Measurements from ENCODE around the gene NLRP8. TPM values are rescaled to one million over a fixed set of nuclear protein-coding genes. Genes with fewer than 3 reads are reported as not detected.
"Not testable (repeated sequence)": the region's sequence is repeated elsewhere in the genome, so short reads cannot be mapped to it uniquely, and the experiment has no call there.

Gene NLRP8
- total and polyA plus RNA-seq, 7 donors = not detected

DNA sequence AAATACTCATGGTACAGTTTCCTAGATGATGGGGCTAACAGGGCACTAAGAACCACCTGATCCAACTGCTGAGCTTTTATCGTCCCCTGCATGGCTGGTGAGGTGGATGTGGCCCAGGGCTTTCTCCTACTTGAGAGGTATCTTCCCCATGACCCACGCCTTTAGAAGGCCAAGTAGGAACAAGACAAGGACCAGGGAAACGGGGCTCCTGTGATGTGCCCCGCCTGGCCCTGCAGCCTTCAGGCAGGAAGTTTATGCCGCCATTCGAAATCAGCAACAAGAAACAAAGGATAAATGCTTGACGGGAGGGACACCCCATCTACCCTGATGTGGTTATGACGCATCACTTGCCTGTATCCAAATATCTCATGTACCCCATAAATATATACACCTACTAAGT lies 19.6 kb upstream of the NLRP8 start:
- intact Hi-C loops (cut with DNase I) = no loop called here
- Histone ChIP-seq H3K4me3 (no peak overlapping the region), H3K4me1 (no peaks in the 10 kb centered on the region), H3K9me3 (peaks cover 0 to 6% (median 0%) of the 10 kb centered on the region in 4 donors), H3K27me3 (no peaks in the 10 kb centered on the region), H3K36me3 (no peaks in the 10 kb centered on the region), H3K27ac (no peak overlapping the region)
- 76 to 79% methylated on average over 8 of the region's 8 CpGs for WGBS, 2 donors
- DNase-seq = no peak
- no peak for TF ChIP-seq CTCF (IDR thresholded peaks at IDR 0.05)
- no peak for TF ChIP-seq POLR2A (IDR thresholded peaks at IDR 0.05)
- TF ChIP-seq EP300 (IDR thresholded peaks at IDR 0.05) = no peak
- no peak for TF ChIP-seq POLR2AphosphoS5 (IDR thresholded peaks at IDR 0.05)

GRCh38 chr19:55929258-55929657 lies 18.4 kb upstream of the NLRP8 start:
- intact Hi-C loops (cut with DNase I); H3K4me3 ChIP-seq; H3K9me3 ChIP-seq; DNase-seq; H3K27ac ChIP-seq; H3K4me1 ChIP-seq; H3K27me3 ChIP-seq; H3K36me3 ChIP-seq: not testable (repeated sequence)
- 86 to 94% methylated on average over 5 of the region's 5 CpGs for WGBS, 2 donors

DNA sequence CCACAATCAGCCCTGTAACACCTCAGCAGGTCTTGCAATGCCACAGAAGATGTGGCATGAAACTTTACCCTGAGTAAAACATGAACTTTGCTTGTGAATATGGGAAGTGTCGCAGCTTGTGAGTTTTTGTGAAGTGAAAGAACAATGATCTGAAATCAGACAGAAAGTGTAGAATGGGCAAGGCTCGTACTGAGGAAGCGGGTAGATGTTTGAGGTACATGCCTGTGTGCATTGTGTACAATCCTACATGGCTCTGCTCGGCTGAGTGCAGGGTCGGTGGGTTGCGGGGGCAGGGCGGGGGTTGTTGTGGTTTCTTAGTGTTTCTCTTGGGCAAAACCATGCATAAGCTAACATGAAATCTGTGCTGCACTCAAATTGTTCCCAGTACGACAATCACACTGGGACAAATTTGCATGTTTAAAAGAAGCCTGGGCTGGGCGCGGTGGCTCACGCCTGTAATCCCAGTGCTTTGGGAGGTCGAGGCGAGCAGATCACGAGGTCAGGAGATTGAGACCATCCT lies 16.6 kb upstream of the NLRP8 start:
- Histone ChIP-seq H3K27ac (no peak overlapping the region), H3K36me3 (no peaks in the 10 kb centered on the region), H3K4me1 (no peaks in the 10 kb centered on the region), H3K4me3 (no peak overlapping the region), H3K27me3 (no peaks in the 10 kb centered on the region), H3K9me3 (no peaks in the 10 kb centered on the region)
- WGBS, 2 donors = 73 to 86% methylated on average over 14 of the region's 14 CpGs
- DNase-seq = no peak
- TF ChIP-seq CTCF (IDR thresholded peaks at IDR 0.05) (no peak), EP300 (IDR thresholded peaks at IDR 0.05) (no peak), POLR2A (IDR thresholded peaks at IDR 0.05) (no peak), POLR2AphosphoS5 (IDR thresholded peaks at IDR 0.05) (no peak)
- intact Hi-C loops (cut with DNase I) = no loop called here

DNA sequence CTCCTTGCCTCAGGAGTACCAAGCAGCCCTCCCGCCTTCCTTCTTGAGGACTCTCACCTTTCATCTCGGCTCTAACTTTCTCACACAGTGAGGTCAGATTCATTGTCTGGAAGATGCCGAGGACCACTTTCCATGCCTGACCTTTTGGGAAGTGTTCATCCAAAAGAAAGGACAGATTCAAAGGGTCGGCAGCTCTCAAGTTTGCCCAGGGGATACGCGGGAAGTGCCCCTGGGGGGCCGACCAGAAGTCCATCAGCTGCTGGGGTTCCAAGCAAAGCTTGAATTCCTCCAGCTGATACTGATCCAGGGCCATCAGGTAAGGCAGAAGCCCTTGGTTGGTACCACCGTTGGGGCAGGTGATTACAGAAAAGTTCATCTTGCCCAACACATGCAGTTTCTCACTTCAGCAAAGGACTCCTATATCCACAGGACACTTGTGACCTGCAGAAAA lies 15.7 kb upstream of the NLRP8 start, which contains the start of gene NLRP13:
Gene NLRP13, minus strand, starts transcription at position 401 of the 451 bp plus-strand sequence. Its CDS starts 25 bp downstream, at position 376.
- 86 to 88% methylated on average over 8 of the region's 8 CpGs for WGBS, 2 donors
- no peak for TF ChIP-seq EP300 (IDR thresholded peaks at IDR 0.05)
- no peak for DNase-seq
- Histone ChIP-seq H3K36me3 (no peaks in the 10 kb centered on the region), H3K27me3 (no peaks in the 10 kb centered on the region), H3K4me3 (no peak within 1 kb of the TSS), H3K4me1 (no peaks in the 10 kb centered on the region), H3K27ac (no peak within 1 kb of the TSS), H3K9me3 (no peaks in the 10 kb centered on the region)
- intact Hi-C loops (cut with DNase I) = no loop called here

DNA sequence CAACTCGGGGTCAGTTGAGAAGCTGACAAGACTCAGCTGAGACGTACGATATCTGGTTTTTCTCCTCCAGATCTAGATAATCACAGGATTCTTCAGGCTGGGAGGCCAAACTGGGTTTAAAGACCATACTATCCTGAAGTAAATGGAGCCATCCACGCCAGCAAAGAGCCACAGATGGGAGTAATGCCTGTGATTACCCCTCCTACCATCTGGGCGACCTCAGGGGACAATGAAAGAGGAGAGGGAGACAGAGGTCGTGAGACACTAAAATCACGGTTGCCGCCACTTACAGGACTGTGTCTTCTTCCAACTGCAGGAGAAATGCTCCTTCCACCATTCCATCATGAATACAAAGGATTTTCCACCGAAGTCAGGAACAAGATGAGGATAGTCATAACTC lies 12.4 kb upstream of the NLRP8 start:
- no peaks in the 10 kb centered on the region for H3K36me3 ChIP-seq
- intact Hi-C loops (cut with DNase I) = no loop called here
- H3K9me3 ChIP-seq = peaks cover 0 to 3% (median 0%) of the 10 kb centered on the region in 4 donors
- H3K27ac ChIP-seq = no peak overlapping the region
- no peaks in the 10 kb centered on the region for H3K27me3 ChIP-seq
- no peak overlapping the region for H3K4me3 ChIP-seq
- 77 to 80% methylated on average over 9 of the region's 9 CpGs for WGBS, 2 donors
- H3K4me1 ChIP-seq = no peaks in the 10 kb centered on the region
- TF ChIP-seq POLR2AphosphoS5 (IDR thresholded peaks at IDR 0.05) = no peak
- TF ChIP-seq POLR2A (IDR thresholded peaks at IDR 0.05) = no peak
- TF ChIP-seq CTCF (IDR thresholded peaks at IDR 0.05) = no peak
- TF ChIP-seq EP300 (IDR thresholded peaks at IDR 0.05) = no peak
- no peak for DNase-seq

DNA sequence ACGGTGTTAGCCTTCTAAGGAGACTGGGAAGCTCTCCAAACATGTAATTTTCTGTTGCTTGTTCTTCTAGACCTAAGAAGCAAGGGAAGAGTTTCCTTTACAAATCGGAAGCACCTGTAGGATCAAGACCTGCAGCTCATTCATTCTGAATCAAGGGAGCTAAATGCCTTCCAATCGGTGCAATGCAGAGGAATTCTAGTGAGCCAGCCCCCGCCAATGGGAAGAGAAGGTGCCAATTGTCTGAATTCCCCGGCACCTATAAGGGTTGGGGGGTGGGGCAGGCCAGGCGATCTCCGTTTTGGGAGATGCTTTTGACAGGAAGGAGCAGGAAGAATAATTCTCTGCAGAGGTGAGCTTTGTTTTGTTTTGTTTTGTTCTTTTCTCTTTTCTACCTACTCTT lies 8.4 kb upstream of the NLRP8 start:
- 72 to 73% methylated on average over 7 of the region's 7 CpGs for WGBS, 2 donors

More for the DNA sequence above, 8.4 kb upstream of the NLRP8 start:
- intact Hi-C loops (cut with DNase I) = no loop called here
- no peak overlapping the region for H3K27ac ChIP-seq
- H3K27me3 ChIP-seq = no peaks in the 10 kb centered on the region
- DNase-seq = no peak
- H3K4me1 ChIP-seq = no peaks in the 10 kb centered on the region
- H3K4me3 ChIP-seq = no peak overlapping the region
- H3K9me3 ChIP-seq = peaks cover 0 to 7% (median 0%) of the 10 kb centered on the region in 4 donors
- TF ChIP-seq POLR2AphosphoS5 (IDR thresholded peaks at IDR 0.05) (no peak), CTCF (IDR thresholded peaks at IDR 0.05) (no peak), EP300 (IDR thresholded peaks at IDR 0.05) (no peak), POLR2A (IDR thresholded peaks at IDR 0.05) (no peak)
- no peaks in the 10 kb centered on the region for H3K36me3 ChIP-seq
